Naive thymus-derived CD8-positive, alpha-beta T cell (primary cell): ENCODE results near the gene SHROOM3. TPM values are rescaled to one million over a fixed set of nuclear protein-coding genes. Genes with fewer than 3 reads are reported as not detected.
A peak's percentile ranks its signal among the peaks of the same experiment; 100 is the strongest.

Experiments used
- ATAC-seq, 2 donors: fragments of 150-1000 bp; cut with Tn5 transposase in 1 of 2; sonication (Bioruptor Pico), chemical (Tn5 transposase) in 1 of 2; 1 replicate in 1 of 2; 2 replicates in 1 of 2; pipeline ENCODE4 v1.10.0; 2021; ENCODE audit warnings: mild to moderate bottlenecking in 2 of 2, moderate library complexity in 2 of 2
- POLR2A ChIA-PET: fragments of 350-600 bp; sonication (Branson Sonifier 250); formaldehyde crosslinking; loops from one replicate; lab custom pipeline; 2021; ENCODE audit warnings: antibody characterized with exemption; lab: Charles Lee
- DNase-seq, 10 donors: peaks; one replicate each; pipeline versions ENCODE4 v3.0.0 to v3.0.0-alpha.2; 2020 to 2022
- H3K27ac Mint-ChIP-seq, 10 donors: one replicate each; pipeline ENCODE4 v1.8.0; 2020 to 2022; ENCODE audit warnings: mild to moderate bottlenecking in 10 of 10, mixed read lengths in 10 of 10, moderate library complexity in 4 of 10, inconsistent platforms in 1 of 10
- H3K27me3 Mint-ChIP-seq, 5 donors: one replicate each; pipeline ENCODE4 v1.8.0; 2021 to 2022; ENCODE audit warnings: mixed read lengths in 5 of 5
- H3K36me3 Mint-ChIP-seq, 3 donors: one replicate each; pipeline ENCODE4 v1.8.0; 2020 to 2022; ENCODE audit warnings: mixed read lengths in 3 of 3, mild to moderate bottlenecking in 2 of 3, inconsistent platforms in 1 of 3
- H3K4me1 Mint-ChIP-seq, 4 donors: one replicate each; pipeline ENCODE4 v1.8.0; 2021 to 2022; ENCODE audit warnings: mixed read lengths in 4 of 4
- H3K4me3 Mint-ChIP-seq, 10 donors: one replicate each; pipeline ENCODE4 v1.8.0; 2020 to 2022; ENCODE audit warnings: mild to moderate bottlenecking in 10 of 10, mixed read lengths in 10 of 10, moderate library complexity in 6 of 10, inconsistent platforms in 1 of 10
- H3K9me3 Mint-ChIP-seq, 9 donors: one replicate each; pipeline ENCODE4 v1.8.0; 2020 to 2022; ENCODE audit warnings: mixed read lengths in 9 of 9, mild to moderate bottlenecking in 3 of 9, inconsistent platforms in 1 of 9, moderate library complexity in 1 of 9
- polyA plus RNA-seq, 3 donors: library from polyadenylated mRNA; unstranded; fragments of 300-500 nt; fragmentation: Illumina TruSeq; gene quantifications; one replicate each; pipeline ENCODE4 v1.2.3, GENCODE V29; 2021
- total RNA-seq, 8 experiments: library from RNA in 2 of 8; stranded (reverse) in 2 of 8; gene quantifications; one replicate each; pipeline ENCODE4 v1.2.3 and lab custom pipeline; 2021 to 2026

The SHROOM3 gene
- total and polyA plus RNA-seq, 5 experiments from 2014 or later: not detected

DNA sequence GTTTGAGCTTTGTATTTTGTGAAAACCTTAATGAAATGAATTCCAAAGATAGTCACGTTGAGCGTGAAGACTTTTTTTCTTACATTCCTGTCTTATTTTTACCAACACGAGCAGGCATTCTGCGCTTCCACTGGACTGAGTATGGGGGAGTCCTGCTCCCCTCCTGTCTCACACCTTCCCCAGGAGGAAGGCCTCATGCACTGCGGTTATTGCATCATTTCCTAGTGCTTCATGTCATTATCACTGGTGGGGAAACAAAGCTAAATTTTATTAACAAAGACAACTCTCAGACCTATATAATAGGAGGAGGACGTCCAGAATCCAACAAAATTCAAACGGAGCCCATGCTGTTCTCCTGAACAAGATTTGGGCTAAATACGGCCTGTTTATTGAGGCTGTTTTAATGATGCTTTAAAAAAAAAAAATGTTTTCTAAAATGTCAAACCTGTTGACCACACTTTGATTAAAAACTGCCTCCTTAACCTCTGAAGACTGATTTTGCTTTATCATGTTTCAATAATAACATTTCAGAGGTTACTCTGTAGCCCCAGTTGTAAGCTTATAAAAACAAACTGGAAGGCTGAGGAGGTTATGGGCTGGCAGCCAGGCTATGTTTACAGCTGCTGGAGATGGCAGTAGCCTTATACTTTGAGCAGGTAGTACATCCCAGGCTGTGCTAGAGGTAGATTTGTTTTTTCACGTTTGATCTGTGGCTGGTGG is 344.9 kb downstream of the SHROOM3 start:
- no peak for DNase-seq
- no peaks in the 10 kb centered on the region for H3K4me1 Mint-ChIP-seq
- no peak overlapping the region for H3K4me3 Mint-ChIP-seq
- peaks cover 0 to 14% (median 2%) of the 10 kb centered on the region in 5 donors for H3K27me3 Mint-ChIP-seq
- no peaks in the 10 kb centered on the region for H3K9me3 Mint-ChIP-seq
- ATAC-seq: no peak
- POLR2A ChIA-PET: interaction anchor here (0.7 kb wide), 1 partner anchor 17 kb away, joined by 4 read pairs; no protein-coding TSS in a partner anchor
- no peaks in the 10 kb centered on the region for H3K36me3 Mint-ChIP-seq
- no peak overlapping the region for H3K27ac Mint-ChIP-seq

- peaks cover 0 to 16% (median 2%) of the 10 kb centered on the region in 5 donors for H3K27me3 Mint-ChIP-seq
- H3K4me3 Mint-ChIP-seq: no peak overlapping the region
- DNase-seq: no peak
- H3K27ac Mint-ChIP-seq: no peak overlapping the region
- no peaks in the 10 kb centered on the region for H3K36me3 Mint-ChIP-seq
- POLR2A ChIA-PET: no interaction called here
- no peak for ATAC-seq
- no peaks in the 10 kb centered on the region for H3K9me3 Mint-ChIP-seq
- no peaks in the 10 kb centered on the region for H3K4me1 Mint-ChIP-seq
Measured at GRCh38 chr4:76780781-76781697, 346.0 kb downstream of the SHROOM3 start.

DNA sequence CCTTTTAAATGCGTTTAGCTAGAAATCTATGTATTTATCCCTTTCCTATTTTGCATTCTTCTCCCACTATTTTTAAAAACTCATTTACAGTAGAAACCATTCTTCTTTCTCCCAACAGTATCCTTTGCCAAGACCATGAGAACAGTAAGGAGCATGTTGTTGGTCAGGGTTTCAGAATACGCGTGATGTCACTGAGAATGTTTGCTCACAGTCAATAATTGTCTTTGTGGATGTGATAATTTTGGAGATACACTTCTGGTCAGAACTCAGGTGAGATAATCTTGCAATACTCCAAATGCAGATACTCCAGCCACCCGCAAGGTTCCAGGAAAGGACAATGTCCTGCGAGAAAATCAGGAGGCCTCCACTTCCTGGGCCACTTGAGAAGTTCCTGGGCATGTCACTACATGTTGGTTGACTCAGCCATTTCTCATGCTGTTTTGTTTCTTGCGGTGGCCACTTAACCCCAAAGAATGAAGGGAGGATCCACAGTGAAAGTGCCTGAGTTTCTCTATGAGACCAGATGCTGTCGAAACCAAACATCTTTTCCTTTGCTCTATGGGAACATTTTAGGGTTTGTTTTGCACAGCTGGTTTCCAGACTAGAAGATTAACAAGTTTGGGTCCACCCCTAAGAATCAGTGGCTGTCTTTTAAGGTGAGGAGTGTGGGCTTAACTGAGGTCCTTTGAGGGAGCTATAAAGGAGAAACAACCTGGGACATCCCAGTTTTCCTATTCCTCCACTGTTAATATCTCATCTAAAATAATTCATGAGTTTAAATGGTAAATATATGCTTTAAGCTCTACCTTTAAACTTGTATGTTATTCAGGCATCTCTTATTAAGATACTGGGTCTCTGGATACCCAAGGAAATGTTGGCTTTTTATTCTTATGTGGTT is 346.9 kb downstream of the SHROOM3 start:
- H3K27ac Mint-ChIP-seq: no peak overlapping the region
- no peaks in the 10 kb centered on the region for H3K4me1 Mint-ChIP-seq
- peaks cover 0 to 19% (median 5%) of the 10 kb centered on the region in 5 donors for H3K27me3 Mint-ChIP-seq
- no peaks in the 10 kb centered on the region for H3K9me3 Mint-ChIP-seq
- ATAC-seq: no peak
- POLR2A ChIA-PET: no interaction called here
- H3K4me3 Mint-ChIP-seq: no peak overlapping the region
- DNase-seq: no peak
- H3K36me3 Mint-ChIP-seq: no peaks in the 10 kb centered on the region

DNA sequence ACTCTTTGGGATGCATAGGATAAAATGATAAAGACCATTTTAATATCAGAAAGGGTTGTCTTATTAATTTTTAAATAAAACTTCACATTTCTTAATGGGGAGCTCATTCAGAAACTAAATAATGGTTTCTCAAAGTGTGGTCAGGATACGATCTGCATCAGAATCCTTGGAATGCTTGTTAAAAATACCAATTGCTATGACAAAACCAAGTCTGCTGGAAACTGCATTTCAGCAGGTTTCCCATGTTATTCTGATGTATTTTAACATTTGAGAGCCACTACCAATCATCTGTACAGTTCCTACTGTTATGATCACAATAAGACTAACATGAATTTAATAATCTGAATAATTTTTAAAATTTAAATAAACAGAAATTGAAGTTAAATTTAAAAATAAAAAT is 347.8 kb downstream of the SHROOM3 start:
- no peak overlapping the region for H3K4me3 Mint-ChIP-seq
- no peak overlapping the region for H3K27ac Mint-ChIP-seq
- POLR2A ChIA-PET: no interaction called here
- no peak for DNase-seq
- no peaks in the 10 kb centered on the region for H3K4me1 Mint-ChIP-seq
- H3K27me3 Mint-ChIP-seq: peaks cover 0 to 19% (median 5%) of the 10 kb centered on the region in 5 donors
- H3K9me3 Mint-ChIP-seq: no peaks in the 10 kb centered on the region
- no peaks in the 10 kb centered on the region for H3K36me3 Mint-ChIP-seq
- ATAC-seq: no peak

DNA sequence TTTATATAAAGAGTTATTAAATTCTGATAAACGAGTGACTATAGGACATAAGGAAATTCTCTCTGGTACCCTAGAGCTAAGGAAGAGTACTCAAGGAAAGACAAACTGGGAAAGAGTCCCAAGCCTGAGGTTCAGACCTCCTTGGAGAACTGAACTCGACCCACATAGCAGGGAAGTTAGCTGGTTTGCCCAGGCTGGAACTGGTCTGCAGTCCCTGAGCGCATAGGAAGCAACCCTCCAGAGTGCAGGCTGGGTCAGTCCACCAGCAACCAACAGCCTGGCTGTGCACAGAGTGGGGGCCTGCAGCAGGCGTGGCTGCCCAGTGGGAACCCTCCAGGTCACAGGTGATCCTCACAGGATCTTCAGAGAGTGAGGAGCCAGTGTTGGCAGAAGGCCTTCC is 348.8 kb downstream of the SHROOM3 start:
- Mint-ChIP-seq H3K4me1 (no peaks in the 10 kb centered on the region), H3K27me3 (peaks cover 0 to 19% (median 5%) of the 10 kb centered on the region in 5 donors), H3K27ac (no peak overlapping the region), H3K9me3 (peaks cover 0 to 2% (median 0%) of the 10 kb centered on the region in 9 donors), H3K4me3 (no peak overlapping the region), H3K36me3 (no peaks in the 10 kb centered on the region)
- no peak for DNase-seq
- POLR2A ChIA-PET: no interaction called here
- ATAC-seq: no peak

DNA sequence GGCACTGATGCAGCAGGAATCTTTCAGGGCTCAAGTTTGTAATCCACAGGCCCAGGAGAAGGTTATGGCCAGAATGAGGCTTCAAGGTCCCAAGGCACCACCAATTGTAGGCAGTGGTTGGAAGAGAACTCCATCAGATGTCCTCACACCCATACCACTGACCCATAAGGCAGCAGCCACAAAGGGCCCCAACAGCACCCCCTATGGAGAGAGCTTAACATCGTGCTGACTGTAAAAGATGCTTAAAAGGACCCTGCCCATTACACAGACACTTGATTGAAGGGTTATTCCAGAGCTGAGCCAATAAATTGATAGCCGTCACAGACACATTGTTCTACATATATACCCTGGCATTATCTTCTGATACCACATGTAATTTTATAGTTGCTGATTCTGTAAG is 349.2 kb downstream of the SHROOM3 start:
- Mint-ChIP-seq H3K9me3 (peaks cover 0 to 5% (median 1%) of the 10 kb centered on the region in 9 donors), H3K36me3 (no peaks in the 10 kb centered on the region), H3K4me1 (no peaks in the 10 kb centered on the region), H3K27ac (peak overlapping the region in 1 of 10 donors; percentile 20), H3K27me3 (peaks cover 0 to 16% (median 7%) of the 10 kb centered on the region in 5 donors), H3K4me3 (no peak overlapping the region)
- ATAC-seq (no peak), DNase-seq (no peak)
- POLR2A ChIA-PET: no interaction called here

GRCh38 chr4:76787898-76788297 is 352.9 kb downstream of the SHROOM3 start:
- peaks cover 0 to 6% (median 0%) of the 10 kb centered on the region in 3 donors for H3K36me3 Mint-ChIP-seq

GRCh38 chr4:76790377-76790776 is 355.3 kb downstream of the SHROOM3 start:
- Mint-ChIP-seq H3K27me3 (peaks cover 0 to 9% (median 4%) of the 10 kb centered on the region in 5 donors), H3K4me1 (no peaks in the 10 kb centered on the region), H3K9me3 (peaks cover 0 to 9% (median 3%) of the 10 kb centered on the region in 9 donors), H3K27ac (no peak overlapping the region), H3K36me3 (peaks cover 0 to 6% (median 0%) of the 10 kb centered on the region in 3 donors), H3K4me3 (no peak overlapping the region)
- DNase-seq (no peak), ATAC-seq (no peak)
- POLR2A ChIA-PET: no interaction called here

More at GRCh38 chr4:76787898-76788297, 352.9 kb downstream of the SHROOM3 start:
- no peaks in the 10 kb centered on the region for H3K4me1 Mint-ChIP-seq
- ATAC-seq: no peak
- no peak overlapping the region for H3K4me3 Mint-ChIP-seq
- H3K27me3 Mint-ChIP-seq: peaks cover 0 to 14% (median 7%) of the 10 kb centered on the region in 5 donors
- H3K27ac Mint-ChIP-seq: no peak overlapping the region
- DNase-seq: no peak
- H3K9me3 Mint-ChIP-seq: peaks cover 0 to 9% (median 3%) of the 10 kb centered on the region in 9 donors
- POLR2A ChIA-PET: no interaction called here

DNA sequence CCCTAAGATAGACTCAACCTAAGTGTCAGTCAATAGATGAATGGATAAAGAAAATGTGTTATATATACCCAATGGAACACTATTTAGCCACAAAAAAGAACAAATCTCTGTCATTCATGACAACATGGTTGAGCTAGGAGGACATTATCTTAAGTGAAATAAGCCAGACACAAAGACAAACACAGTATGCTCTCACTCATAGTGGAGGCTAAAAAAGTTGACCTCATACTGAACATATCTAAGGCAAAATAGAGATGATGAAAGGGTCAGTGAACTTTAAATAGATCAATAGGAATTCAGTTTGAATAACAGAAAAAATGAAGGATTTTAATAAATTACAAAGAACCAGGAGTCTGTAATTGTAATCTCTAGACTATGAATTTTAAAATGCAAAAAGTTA is 356.4 kb downstream of the SHROOM3 start:
- Mint-ChIP-seq H3K27me3 (peaks cover 0 to 6% (median 0%) of the 10 kb centered on the region in 5 donors), H3K27ac (no peak overlapping the region), H3K36me3 (peaks cover 0 to 6% (median 0%) of the 10 kb centered on the region in 3 donors), H3K4me3 (no peak overlapping the region), H3K4me1 (no peaks in the 10 kb centered on the region), H3K9me3 (peaks cover 0 to 9% (median 3%) of the 10 kb centered on the region in 9 donors)
- POLR2A ChIA-PET: no interaction called here
- DNase-seq (no peak), ATAC-seq (no peak)

DNA sequence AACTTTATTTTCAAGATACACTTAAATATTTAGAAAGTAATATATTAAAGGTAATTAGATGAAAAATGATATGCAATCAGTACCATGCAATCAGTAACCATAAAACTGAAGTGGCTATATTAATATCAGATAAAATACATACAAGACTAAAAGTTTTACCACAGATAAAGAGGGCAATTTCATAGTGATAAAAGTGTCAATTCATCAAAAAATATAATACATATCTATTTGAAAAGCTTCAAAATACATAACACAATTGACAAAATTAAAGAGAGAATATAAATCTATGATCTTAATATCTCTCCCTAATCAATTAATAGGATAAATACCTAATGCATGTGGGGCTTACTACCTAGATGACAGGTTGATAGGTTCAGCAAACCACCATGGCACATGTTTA is 357.4 kb downstream of the SHROOM3 start:
- Mint-ChIP-seq H3K4me1 (no peaks in the 10 kb centered on the region), H3K27me3 (peaks cover 0 to 6% (median 0%) of the 10 kb centered on the region in 5 donors), H3K9me3 (peaks cover 0 to 9% (median 3%) of the 10 kb centered on the region in 9 donors), H3K4me3 (no peak overlapping the region), H3K36me3 (peaks cover 0 to 6% (median 0%) of the 10 kb centered on the region in 3 donors), H3K27ac (no peak overlapping the region)
- no peak for DNase-seq
- POLR2A ChIA-PET: no interaction called here
- ATAC-seq: no peak

GRCh38 chr4:76795243-76795642 is 360.2 kb downstream of the SHROOM3 start:
- H3K27me3 Mint-ChIP-seq: peaks cover 0 to 5% (median 0%) of the 10 kb centered on the region in 5 donors
- DNase-seq (no peak), ATAC-seq (no peak)
- no peaks in the 10 kb centered on the region for H3K4me1 Mint-ChIP-seq
- no peak overlapping the region for H3K4me3 Mint-ChIP-seq
- peaks cover 0 to under 1% (median 0%) of the 10 kb centered on the region in 3 donors for H3K36me3 Mint-ChIP-seq
- POLR2A ChIA-PET: no interaction called here
- H3K27ac Mint-ChIP-seq: no peak overlapping the region
- no peaks in the 10 kb centered on the region for H3K9me3 Mint-ChIP-seq

- DNase-seq (no peak), ATAC-seq (no peak)
- Mint-ChIP-seq H3K36me3 (no peaks in the 10 kb centered on the region), H3K27me3 (peaks cover 0 to 19% (median 0%) of the 10 kb centered on the region in 5 donors), H3K4me3 (no peak overlapping the region), H3K9me3 (no peaks in the 10 kb centered on the region), H3K4me1 (no peaks in the 10 kb centered on the region), H3K27ac (no peak overlapping the region)
- POLR2A ChIA-PET: no interaction called here
Measured at GRCh38 chr4:76799140-76799539, 364.1 kb downstream of the SHROOM3 start.
